Upper lobe of right lung (tissue), 1 donor: ENCODE results near the gene CCDC183. TPM values are rescaled to one million over a fixed set of nuclear protein-coding genes. Genes with fewer than 3 reads are reported as not detected.
"Not testable (repeated sequence)": the region's sequence is repeated elsewhere in the genome, so short reads cannot be mapped to it uniquely, and the experiment has no call there.

Source experiments
- ATAC-seq: fragments of 200-7000 bp; cut with Tn5 transposase; one replicate; pipeline ENCODE4 v1.9.1; 2020; ENCODE audit warnings: mild to moderate bottlenecking, moderate library complexity
- DNase-seq: peaks from one replicate; pipeline ENCODE4 v3.0.0-alpha.2; 2020
- H3K27ac ChIP-seq: fragments of 200-600 bp; one replicate; pipeline ENCODE4 v1.8.0; 2022
- H3K27me3 ChIP-seq: fragments of 200-600 bp; one replicate; pipeline ENCODE4 v1.8.0; 2022; ENCODE audit warnings: mild to moderate bottlenecking
- H3K36me3 ChIP-seq: fragments of 200-600 bp; one replicate; pipeline ENCODE4 v1.8.0; 2022
- H3K4me1 ChIP-seq: fragments of 200-600 bp; one replicate; pipeline ENCODE4 v1.8.0; 2022
- H3K4me3 ChIP-seq: fragments of 200-600 bp; one replicate; pipeline ENCODE4 v1.8.0; 2022; ENCODE audit warnings: mild to moderate bottlenecking
- H3K9me3 ChIP-seq: fragments of 200-600 bp; one replicate; pipeline ENCODE4 v1.8.0; 2022
- intact Hi-C: fragments of 100-400 bp; cut with DNase I; formaldehyde crosslinking; loops from one replicate; pipeline ENCODE4 v1.11.0; 2022
- total RNA-seq: library from RNA; stranded (reverse); fragmentation: NEBNext Ultra II Directional; extraction: Animal tissue kit (Norgen Biotek cat#: 25700); gene quantifications from one replicate; pipeline ENCODE4 v1.2.1, GENCODE V29; 2021
- TF ChIP-seq, protein P1 (sequence below): fragments of 200-600 bp; IDR thresholded peaks from one replicate; pipeline ENCODE4 v1.8.0; 2022; ENCODE audit warnings: antibody characterized with exemption
- donor health status: DM: no; HTN: yes; CAD: no; lungs with severe emphysema.

The CCDC183 gene
- total RNA-seq, 1 donor from 2014 or later: 4.0 TPM

DNA sequence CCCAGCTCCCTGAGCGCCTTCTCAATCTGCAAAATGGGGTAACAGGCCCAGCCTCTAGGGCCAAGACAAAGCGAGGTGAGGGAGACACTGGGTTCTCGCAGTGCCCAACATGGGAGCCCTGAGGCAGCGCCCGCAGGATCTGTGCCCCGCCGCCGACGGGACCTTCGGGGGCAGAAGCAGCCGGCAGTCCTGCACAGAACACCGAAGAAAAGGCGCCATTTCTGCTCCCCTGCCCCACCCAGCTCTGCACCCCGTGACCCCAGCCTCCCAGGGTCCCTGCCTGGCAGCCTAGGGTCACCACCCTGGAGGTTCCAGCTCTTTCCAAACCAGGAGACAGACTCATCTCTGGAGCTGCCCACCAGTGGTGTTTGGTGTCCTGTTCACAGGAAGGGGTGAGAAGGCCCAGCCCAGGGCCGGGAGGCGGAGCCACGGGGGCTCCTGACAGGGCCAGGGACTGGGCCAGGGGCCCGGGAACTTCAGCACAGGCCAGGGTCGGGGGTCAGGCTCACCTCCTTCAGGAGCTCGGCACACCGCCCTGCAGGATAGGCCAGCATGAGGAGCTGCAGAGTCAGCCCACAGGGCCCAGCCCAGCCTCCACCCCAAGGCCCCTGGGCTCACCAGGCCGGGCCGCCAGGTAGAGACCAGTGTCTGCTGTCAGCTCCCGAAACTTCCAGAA is 41.4 kb upstream of the CCDC183 start:
- Histone ChIP-seq H3K36me3 (no peaks in the 10 kb centered on the region), H3K9me3 (no peaks in the 10 kb centered on the region), H3K4me1 (no peaks in the 10 kb centered on the region), H3K27me3 (no peaks in the 10 kb centered on the region), H3K27ac (no peak overlapping the region), H3K4me3 (no peak overlapping the region)
- intact Hi-C loops: no loop called here
- TF ChIP-seq, protein P1, sequence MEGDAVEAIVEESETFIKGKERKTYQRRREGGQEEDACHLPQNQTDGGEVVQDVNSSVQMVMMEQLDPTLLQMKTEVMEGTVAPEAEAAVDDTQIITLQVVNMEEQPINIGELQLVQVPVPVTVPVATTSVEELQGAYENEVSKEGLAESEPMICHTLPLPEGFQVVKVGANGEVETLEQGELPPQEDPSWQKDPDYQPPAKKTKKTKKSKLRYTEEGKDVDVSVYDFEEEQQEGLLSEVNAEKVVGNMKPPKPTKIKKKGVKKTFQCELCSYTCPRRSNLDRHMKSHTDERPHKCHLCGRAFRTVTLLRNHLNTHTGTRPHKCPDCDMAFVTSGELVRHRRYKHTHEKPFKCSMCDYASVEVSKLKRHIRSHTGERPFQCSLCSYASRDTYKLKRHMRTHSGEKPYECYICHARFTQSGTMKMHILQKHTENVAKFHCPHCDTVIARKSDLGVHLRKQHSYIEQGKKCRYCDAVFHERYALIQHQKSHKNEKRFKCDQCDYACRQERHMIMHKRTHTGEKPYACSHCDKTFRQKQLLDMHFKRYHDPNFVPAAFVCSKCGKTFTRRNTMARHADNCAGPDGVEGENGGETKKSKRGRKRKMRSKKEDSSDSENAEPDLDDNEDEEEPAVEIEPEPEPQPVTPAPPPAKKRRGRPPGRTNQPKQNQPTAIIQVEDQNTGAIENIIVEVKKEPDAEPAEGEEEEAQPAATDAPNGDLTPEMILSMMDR: no peak
- no peak for DNase-seq
- no peak for ATAC-seq

DNA sequence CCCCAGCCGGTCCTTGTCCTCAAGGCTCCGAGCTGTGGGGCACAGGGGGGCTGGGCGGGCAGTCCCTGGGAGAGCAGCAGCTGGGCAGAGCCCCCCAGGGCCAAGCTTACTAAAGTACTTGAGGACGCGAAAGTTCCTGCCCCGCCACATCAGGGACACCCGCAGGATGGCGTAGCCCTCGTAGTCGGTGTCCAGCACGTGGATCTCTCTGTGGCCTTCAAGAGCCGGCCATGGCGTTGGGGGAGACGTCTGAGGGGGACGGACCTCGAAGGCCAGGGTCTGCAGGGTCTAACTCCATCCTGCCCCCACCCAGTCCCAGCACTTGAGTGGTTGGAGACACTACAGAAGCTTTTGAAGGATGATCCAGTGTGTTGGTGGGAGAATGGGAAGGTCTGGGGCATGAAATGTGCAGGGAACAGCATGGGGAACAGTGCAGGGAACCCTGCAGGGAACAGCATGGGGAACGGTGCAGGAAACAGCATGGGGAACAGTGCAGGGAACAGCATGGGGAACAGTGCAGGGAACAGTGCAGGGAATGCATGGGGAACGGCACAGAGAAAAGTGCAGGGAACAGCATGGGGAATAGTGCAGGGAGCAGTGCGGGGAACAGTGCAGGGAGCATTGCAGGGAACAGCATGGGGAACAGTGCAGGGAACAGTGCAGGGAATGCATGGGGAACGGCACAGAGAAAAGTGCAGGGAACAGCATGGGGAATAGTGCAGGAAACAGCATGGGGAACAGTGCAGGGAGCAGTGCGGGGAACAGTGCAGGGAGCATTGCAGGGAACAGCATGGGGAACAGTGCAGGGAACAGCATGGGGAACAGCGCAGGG is 40.6 kb upstream of the CCDC183 start:
- H3K27ac ChIP-seq, intact Hi-C loops, H3K36me3 ChIP-seq, H3K9me3 ChIP-seq, H3K27me3 ChIP-seq, ATAC-seq, DNase-seq, H3K4me3 ChIP-seq, H3K4me1 ChIP-seq: not testable (repeated sequence)

DNA sequence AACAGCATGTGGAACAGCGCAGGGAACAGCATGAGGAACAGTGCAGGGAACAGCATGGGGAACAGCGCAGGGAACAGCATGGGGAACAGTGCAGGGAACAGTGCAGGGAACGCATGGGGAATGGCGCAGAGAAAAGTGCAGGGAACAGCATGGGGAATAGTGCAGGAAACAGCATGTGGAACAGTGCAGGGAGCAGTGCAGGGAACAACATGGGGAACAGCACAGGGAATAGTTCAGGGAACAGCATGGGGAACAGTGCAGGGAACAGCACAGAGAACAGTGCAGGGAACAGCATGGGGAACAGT is 40.1 kb upstream of the CCDC183 start:
- H3K4me3 ChIP-seq: no peak overlapping the region
- H3K4me1 ChIP-seq: no peaks in the 10 kb centered on the region
- intact Hi-C loops: no loop called here
- no peaks in the 10 kb centered on the region for H3K9me3 ChIP-seq
- ATAC-seq: no peak
- H3K36me3 ChIP-seq: no peaks in the 10 kb centered on the region
- H3K27me3 ChIP-seq: no peaks in the 10 kb centered on the region
- no peak overlapping the region for H3K27ac ChIP-seq
- TF ChIP-seq, protein P1: no peak
- DNase-seq: no peak

DNA sequence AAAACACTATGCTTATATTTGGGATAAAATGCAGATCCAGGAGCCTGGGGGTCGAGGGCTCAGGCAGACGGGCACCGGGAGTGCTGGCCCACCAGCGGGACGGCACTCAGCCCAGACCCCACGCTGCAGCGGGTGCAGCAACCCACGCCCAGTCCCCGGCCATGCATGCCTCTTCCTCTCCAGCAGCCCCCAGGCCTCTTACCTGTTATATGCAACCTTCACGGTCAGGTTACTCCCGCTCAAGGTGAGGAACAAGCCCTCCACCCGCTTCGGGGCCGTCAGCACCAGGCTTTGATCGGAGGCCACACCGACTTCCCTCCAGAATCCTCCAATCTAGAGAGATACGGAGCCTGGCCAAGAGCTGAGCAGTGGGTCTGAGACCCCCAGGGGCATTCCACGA is 39.3 kb upstream of the CCDC183 start:
- ATAC-seq (no peak), DNase-seq (no peak)
- no peak overlapping the region for H3K4me3 ChIP-seq
- TF ChIP-seq, protein P1: no peak
- H3K9me3 ChIP-seq: no peaks in the 10 kb centered on the region
- no peaks in the 10 kb centered on the region for H3K4me1 ChIP-seq
- no peaks in the 10 kb centered on the region for H3K27me3 ChIP-seq
- intact Hi-C loops: no loop called here
- H3K36me3 ChIP-seq: no peaks in the 10 kb centered on the region
- H3K27ac ChIP-seq: no peak overlapping the region

DNA sequence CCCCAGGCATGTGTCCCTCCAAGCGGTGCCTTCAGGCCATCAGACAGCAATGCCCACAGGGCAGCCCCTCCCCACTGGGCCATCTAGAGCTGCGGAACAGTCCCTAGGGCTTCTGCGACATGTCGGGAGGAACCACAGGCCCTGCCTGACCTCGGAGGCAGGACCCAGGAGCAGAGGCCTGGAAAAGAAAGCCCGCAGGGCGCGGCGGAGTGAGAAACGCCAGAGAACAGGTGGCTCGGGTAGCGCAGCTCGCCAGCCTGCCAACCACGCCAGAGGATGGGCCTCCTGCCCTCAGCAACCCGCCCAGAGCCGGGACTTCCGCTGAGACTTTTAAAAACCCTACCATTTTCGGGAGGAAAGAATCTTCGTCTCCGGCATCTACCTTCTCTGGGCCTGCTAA is 38.8 kb upstream of the CCDC183 start:
- TF ChIP-seq, protein P1: no peak
- no peak for ATAC-seq
- no peak overlapping the region for H3K27ac ChIP-seq
- intact Hi-C loops: no loop called here
- no peaks in the 10 kb centered on the region for H3K27me3 ChIP-seq
- H3K9me3 ChIP-seq: no peaks in the 10 kb centered on the region
- DNase-seq: no peak
- no peaks in the 10 kb centered on the region for H3K36me3 ChIP-seq
- H3K4me1 ChIP-seq: no peaks in the 10 kb centered on the region
- H3K4me3 ChIP-seq: no peak overlapping the region

DNA sequence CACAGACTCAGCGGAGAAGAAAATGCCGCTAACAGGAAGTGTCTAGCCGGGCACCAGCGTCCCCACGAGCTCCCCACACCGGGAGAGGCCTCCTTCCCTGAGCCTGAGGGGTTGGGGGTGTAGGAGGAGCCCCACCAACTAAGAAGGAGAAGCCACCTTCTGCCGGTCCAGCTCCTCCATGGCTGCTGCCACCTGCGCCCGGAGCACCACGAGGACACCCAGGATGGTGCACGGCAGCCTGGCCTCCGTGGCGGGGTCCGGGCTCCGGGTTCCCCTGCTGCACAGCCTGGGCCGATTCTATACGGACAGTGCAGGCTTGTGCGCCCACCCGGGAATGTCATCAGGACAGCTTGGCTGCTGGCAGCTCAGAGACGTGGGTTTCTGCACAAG is 38.4 kb upstream of the CCDC183 start:
- Histone ChIP-seq H3K27ac (no peak overlapping the region), H3K4me1 (no peaks in the 10 kb centered on the region), H3K27me3 (no peaks in the 10 kb centered on the region), H3K36me3 (no peaks in the 10 kb centered on the region), H3K4me3 (no peak overlapping the region), H3K9me3 (no peaks in the 10 kb centered on the region)
- DNase-seq: peak; percentile 62
- intact Hi-C loops: no loop called here
- TF ChIP-seq, protein P1: no peak
- ATAC-seq: no peak
